GM12801 (cell line): ENCODE data around the gene NAIF1.

Experiments used
- CTCF ChIP-seq: IDR thresholded peaks from one replicate; pipeline ENCODE4 v1.5.1; 2011; ENCODE audit warnings: control low read depth; ENCODE audit not compliant: insufficient read length; ENCODE audit errors: extremely low read depth

Gene NAIF1

GRCh38 chr9:128020692-128021091, 46.4 kb downstream of the NAIF1 start:
- no peak for TF ChIP-seq CTCF

- no peak for TF ChIP-seq CTCF
These were observed 51.4 kb downstream of the NAIF1 start for GRCh38 chr9:128015696-128016095.
